NCI-H82 treated with DMSO at 0.1 percent for 48 hours (cell line): ENCODE measurements around the gene ECPAS.
"Not testable (repeated sequence)": the region's sequence is repeated elsewhere in the genome, so short reads cannot be mapped to it uniquely, and the experiment has no call there.

Experiments used
- DNase-seq: peaks from one replicate; lab custom pipeline; 2025; ENCODE audit not compliant: unreplicated experiment; lab: John Stamatoyannopoulos, UW

ECPAS gene

GRCh38 chr9:111481885-111482636, 2.1 kb downstream of the ECPAS start:
- DNase-seq: peak; percentile 42

GRCh38 chr9:111477677-111478076, 6.5 kb downstream of the ECPAS start:
- no peak for DNase-seq

GRCh38 chr9:111475195-111475594, 9.0 kb downstream of the ECPAS start:
- no peak for DNase-seq

GRCh38 chr9:111474385-111474784, 9.8 kb downstream of the ECPAS start:
- DNase-seq: no peak

- DNase-seq: no peak
Measured at GRCh38 chr9:111467778-111468367, 16.3 kb downstream of the ECPAS start.

- no peak for DNase-seq
Measured at GRCh38 chr9:111463048-111463447, 21.1 kb downstream of the ECPAS start.

- no peak for DNase-seq
Measured at GRCh38 chr9:111458139-111459009, 25.8 kb downstream of the ECPAS start.

- DNase-seq: no peak
Measured at GRCh38 chr9:111456529-111456928, 27.7 kb downstream of the ECPAS start.

- no peak for DNase-seq
Measured at GRCh38 chr9:111455638-111456037, 28.5 kb downstream of the ECPAS start.

GRCh38 chr9:111454751-111455150, 29.4 kb downstream of the ECPAS start:
- DNase-seq: no peak

- DNase-seq: no peak
Measured at GRCh38 chr9:111451570-111451969, 32.6 kb downstream of the ECPAS start.

- no peak for DNase-seq
Measured at GRCh38 chr9:111450124-111450523, 34.1 kb downstream of the ECPAS start.

- DNase-seq: no peak
Measured at GRCh38 chr9:111449705-111450104, 34.5 kb downstream of the ECPAS start.

GRCh38 chr9:111445799-111446198, 38.4 kb downstream of the ECPAS start:
- DNase-seq: not testable (repeated sequence)

- no peak for DNase-seq
Measured at GRCh38 chr9:111443454-111443853, 40.7 kb downstream of the ECPAS start.

- no peak for DNase-seq
Measured at GRCh38 chr9:111442360-111443027, 41.7 kb downstream of the ECPAS start.

GRCh38 chr9:111440226-111440625, 44.0 kb downstream of the ECPAS start:
- no peak for DNase-seq

- no peak for DNase-seq
Measured at GRCh38 chr9:111438541-111439235, 45.5 kb downstream of the ECPAS start.

GRCh38 chr9:111436571-111436970, 47.6 kb downstream of the ECPAS start:
- DNase-seq: no peak

GRCh38 chr9:111433082-111433481, 51.1 kb downstream of the ECPAS start:
- no peak for DNase-seq

GRCh38 chr9:111431684-111432083, 52.5 kb downstream of the ECPAS start:
- DNase-seq: no peak
